Stomach (tissue), 9 donors: ENCODE measurements around the gene AUTS2. TPM values are rescaled to one million over a fixed set of nuclear protein-coding genes. Genes with fewer than 3 reads are reported as not detected.

Experiments
- DNase-seq, 2 donors: peaks; one replicate each; pipeline versions ENCODE4 v3.0.0 to v3.0.0-alpha.2; 2013 to 2019
- H3K27ac ChIP-seq, 5 donors: fragments of 200-600 bp in 4 of 5; sonication (generic) in 4 of 5; one replicate each; pipeline ENCODE4 v1.5.1; 2013 to 2019; ENCODE audit warnings: mild to moderate bottlenecking in 1 of 5, moderate library complexity in 1 of 5
- H3K27me3 ChIP-seq, 3 donors: fragments of 200-600 bp; sonication (generic); one replicate each; pipeline ENCODE4 v1.5.1; 2017 to 2019; ENCODE audit warnings: mixed run types in 1 of 3
- H3K36me3 ChIP-seq, 4 donors: fragments of 200-600 bp; sonication (generic); 1 replicate in 3 of 4; 2 replicates in 1 of 4; pipeline ENCODE4 v1.5.1; 2016 to 2019
- H3K4me1 ChIP-seq, 4 donors: fragments of 200-600 bp; sonication (generic); one replicate each; pipeline ENCODE4 v1.5.1; 2016 to 2019
- H3K4me3 ChIP-seq, 4 donors: fragments of 200-600 bp; sonication (generic) in 3 of 4; one replicate each; pipeline ENCODE4 v1.5.1; 2016 to 2019; ENCODE audit warnings: mild to moderate bottlenecking in 1 of 4
- H3K9me3 ChIP-seq, 4 donors: fragments of 200-600 bp; sonication (generic); one replicate each; pipeline ENCODE4 v1.5.1; 2016 to 2019
- EP300 ChIP-seq: sonication (generic); formaldehyde crosslinking; IDR thresholded peaks from one replicate; pipeline ENCODE4 v1.6.1; 2017; ENCODE audit warnings: antibody characterized with exemption
- POLR2A ChIP-seq, 4 donors: fragments of 450-650 bp; IDR thresholded peaks; one replicate each; pipeline ENCODE4 v1.6.1; 2016; ENCODE audit warnings: antibody characterized with exemption in 4 of 4, control low read depth in 2 of 4, mild to moderate bottlenecking in 1 of 4, moderate library complexity in 1 of 4
- POLR2AphosphoS5 ChIP-seq, 3 donors: sonication (generic); formaldehyde crosslinking; IDR thresholded peaks; one replicate each; pipeline ENCODE4 v1.6.1; 2016; ENCODE audit warnings: antibody characterized with exemption in 3 of 3
- WGBS, 5 donors: extraction: QIAGEN DNeasy Blood & Tissue Kit in 3 of 5; methylation state at CpG; one replicate each; pipeline versions ENCODE4 v1.1.5 to v1.1.7; 2013 to 2018; 5-methylcytosine and 5-hydroxymethylcytosine counted together
- intact Hi-C: fragments of 100-400 bp; cut with DNase I; formaldehyde crosslinking; loops from one replicate; pipeline ENCODE4 v1.15.1; 2023; ENCODE audit warnings: low total_unique reads
- polyA plus RNA-seq, 3 donors: library from polyadenylated mRNA; stranded (reverse); fragments of 200-250 nt; gene quantifications; one replicate each; pipeline ENCODE4 v1.2.3, GENCODE V29; 2013
- total RNA-seq, 5 donors: library from RNA; depleted of rRNA; stranded (reverse); fragments of >200 nt; gene quantifications; one replicate each; pipeline versions ENCODE4 v1.1.0 to v1.2.3, GENCODE V29; 2014 to 2016
- TF ChIP-seq, protein P1 (sequence below), 7 experiments: fragments of 450-650 bp in 4 of 7; fragments of 200-600 bp in 3 of 7; sonication (generic) in 3 of 7; IDR thresholded peaks; one replicate each; pipeline ENCODE4 v1.5.1; 2016 to 2019; ENCODE audit warnings: antibody characterized with exemption in 7 of 7, control low read depth in 2 of 7, mild to moderate bottlenecking in 1 of 7
- donor health status: healthy with polysubstance abuse.
- donor health status: Bipolar disorder and iron deficiency.
- donor health status: healthy.

Gene AUTS2
- total and polyA plus RNA-seq, 8 donors = 3.8 to 90.3 (median 38.1) TPM

DNA sequence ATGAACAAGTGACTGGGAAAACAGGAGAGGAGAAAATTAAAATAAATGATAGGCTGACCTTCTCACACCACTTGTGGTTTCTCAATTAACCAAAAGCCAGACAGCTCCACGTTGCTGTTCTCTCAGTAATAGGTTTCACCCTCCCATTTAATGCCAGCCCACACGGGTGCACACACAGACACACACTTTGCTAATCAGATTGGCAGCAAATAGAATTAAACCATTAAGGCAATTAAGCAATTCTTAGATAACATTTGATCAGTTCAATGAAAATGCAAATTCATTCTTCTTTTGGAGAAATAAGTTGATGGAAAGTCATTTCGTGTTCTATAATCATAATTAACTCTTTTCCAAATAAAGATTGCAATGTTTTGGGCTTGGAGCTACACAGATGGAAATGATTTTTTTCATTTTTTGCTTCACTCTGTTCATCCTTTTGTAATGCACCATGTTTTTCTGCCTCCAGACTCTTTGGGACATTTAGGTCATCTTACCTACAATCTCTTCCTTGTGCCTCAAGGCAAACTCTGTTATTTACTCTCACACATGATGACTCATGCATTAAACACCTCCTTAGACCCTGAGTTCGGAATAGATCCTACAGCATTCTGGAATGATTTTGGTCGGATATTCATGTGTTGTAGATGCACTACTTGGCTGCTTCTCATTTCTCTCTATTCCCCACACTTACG, 700.7 kb downstream of the AUTS2 start:
- no peaks in the 10 kb centered on the region for H3K4me1 ChIP-seq
- intact Hi-C loops = no loop called here
- DNase-seq = no peak
- no peaks in the 10 kb centered on the region for H3K9me3 ChIP-seq
- no peaks in the 10 kb centered on the region for H3K27me3 ChIP-seq
- no peak overlapping the region for H3K4me3 ChIP-seq
- no peaks in the 10 kb centered on the region for H3K36me3 ChIP-seq
- WGBS, 5 donors = 53 to 65% (median 56%) methylated on average over 6 of the region's 6 CpGs
- no peak overlapping the region for H3K27ac ChIP-seq
- TF ChIP-seq EP300 = no peak
- TF ChIP-seq, protein P1, sequence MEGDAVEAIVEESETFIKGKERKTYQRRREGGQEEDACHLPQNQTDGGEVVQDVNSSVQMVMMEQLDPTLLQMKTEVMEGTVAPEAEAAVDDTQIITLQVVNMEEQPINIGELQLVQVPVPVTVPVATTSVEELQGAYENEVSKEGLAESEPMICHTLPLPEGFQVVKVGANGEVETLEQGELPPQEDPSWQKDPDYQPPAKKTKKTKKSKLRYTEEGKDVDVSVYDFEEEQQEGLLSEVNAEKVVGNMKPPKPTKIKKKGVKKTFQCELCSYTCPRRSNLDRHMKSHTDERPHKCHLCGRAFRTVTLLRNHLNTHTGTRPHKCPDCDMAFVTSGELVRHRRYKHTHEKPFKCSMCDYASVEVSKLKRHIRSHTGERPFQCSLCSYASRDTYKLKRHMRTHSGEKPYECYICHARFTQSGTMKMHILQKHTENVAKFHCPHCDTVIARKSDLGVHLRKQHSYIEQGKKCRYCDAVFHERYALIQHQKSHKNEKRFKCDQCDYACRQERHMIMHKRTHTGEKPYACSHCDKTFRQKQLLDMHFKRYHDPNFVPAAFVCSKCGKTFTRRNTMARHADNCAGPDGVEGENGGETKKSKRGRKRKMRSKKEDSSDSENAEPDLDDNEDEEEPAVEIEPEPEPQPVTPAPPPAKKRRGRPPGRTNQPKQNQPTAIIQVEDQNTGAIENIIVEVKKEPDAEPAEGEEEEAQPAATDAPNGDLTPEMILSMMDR (IDR thresholded peaks at IDR 0.05) = no peak
- no peak for TF ChIP-seq POLR2AphosphoS5 (IDR thresholded peaks at IDR 0.05)

DNA sequence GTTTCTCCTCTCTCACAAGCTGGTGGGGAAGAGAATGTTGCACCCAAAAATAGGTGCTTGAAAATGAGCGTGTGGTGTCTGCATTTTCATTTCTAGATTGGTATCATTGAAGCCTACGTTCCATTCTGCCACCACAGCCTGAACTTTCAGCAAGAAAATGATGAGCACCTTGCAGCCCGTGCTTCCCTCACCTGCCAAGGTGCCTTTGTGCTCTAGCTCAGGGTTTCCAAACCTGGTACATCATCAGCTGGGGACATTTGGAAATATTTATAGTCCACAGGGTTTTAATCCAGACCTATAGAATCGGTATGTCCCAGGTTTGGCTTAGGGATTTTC, 701.2 kb downstream of the AUTS2 start:
- Histone ChIP-seq H3K27ac (no peak overlapping the region), H3K36me3 (no peaks in the 10 kb centered on the region), H3K9me3 (no peaks in the 10 kb centered on the region), H3K4me1 (no peaks in the 10 kb centered on the region), H3K4me3 (no peak overlapping the region), H3K27me3 (no peaks in the 10 kb centered on the region)
- intact Hi-C loops = no loop called here
- WGBS, 5 donors = 89 to 96% (median 93%) methylated on average over 4 of the region's 4 CpGs
- DNase-seq = no peak
- TF ChIP-seq, protein P1 (IDR thresholded peaks at IDR 0.05) = no peak
- TF ChIP-seq EP300 = no peak
- TF ChIP-seq POLR2AphosphoS5 (IDR thresholded peaks at IDR 0.05) = no peak
- TF ChIP-seq POLR2A (IDR thresholded peaks at IDR 0.05) = no peak

DNA sequence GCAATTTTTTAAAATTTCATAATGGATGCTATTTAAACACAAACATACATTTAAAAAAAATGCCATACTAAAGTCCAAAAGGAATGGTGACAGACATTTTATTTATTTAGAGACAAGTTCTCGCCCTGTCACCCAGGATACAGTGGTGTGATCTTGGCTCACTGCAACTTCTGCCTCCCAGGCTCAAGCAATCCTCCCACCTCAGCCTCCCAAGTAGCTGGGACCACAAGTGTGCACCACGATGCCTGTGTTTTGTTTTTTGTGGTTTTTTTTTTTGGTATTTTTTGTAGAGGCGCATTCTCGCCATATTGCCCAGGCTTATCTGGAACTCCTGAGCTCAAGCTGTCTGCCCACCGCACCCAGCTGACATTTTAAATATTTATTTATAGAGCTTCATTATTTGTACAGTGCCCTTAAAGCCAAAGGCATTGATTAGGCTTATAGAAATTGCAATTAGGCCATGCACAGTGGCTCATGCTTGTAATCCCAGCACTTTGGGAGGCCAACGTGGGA, 703.5 kb downstream of the AUTS2 start:
- no peaks in the 10 kb centered on the region for H3K36me3 ChIP-seq
- no peaks in the 10 kb centered on the region for H3K4me1 ChIP-seq
- DNase-seq = no peak
- no peaks in the 10 kb centered on the region for H3K9me3 ChIP-seq
- 62 to 73% (median 64%) methylated on average over 6 of the region's 6 CpGs for WGBS, 5 donors
- intact Hi-C loops = no loop called here
- H3K27me3 ChIP-seq = no peaks in the 10 kb centered on the region
- H3K27ac ChIP-seq = no peak overlapping the region
- H3K4me3 ChIP-seq = no peak overlapping the region
- TF ChIP-seq EP300 (no peak), POLR2A (IDR thresholded peaks at IDR 0.05) (no peak), POLR2AphosphoS5 (IDR thresholded peaks at IDR 0.05) (no peak)
- TF ChIP-seq, protein P1 (IDR thresholded peaks at IDR 0.05) = no peak

DNA sequence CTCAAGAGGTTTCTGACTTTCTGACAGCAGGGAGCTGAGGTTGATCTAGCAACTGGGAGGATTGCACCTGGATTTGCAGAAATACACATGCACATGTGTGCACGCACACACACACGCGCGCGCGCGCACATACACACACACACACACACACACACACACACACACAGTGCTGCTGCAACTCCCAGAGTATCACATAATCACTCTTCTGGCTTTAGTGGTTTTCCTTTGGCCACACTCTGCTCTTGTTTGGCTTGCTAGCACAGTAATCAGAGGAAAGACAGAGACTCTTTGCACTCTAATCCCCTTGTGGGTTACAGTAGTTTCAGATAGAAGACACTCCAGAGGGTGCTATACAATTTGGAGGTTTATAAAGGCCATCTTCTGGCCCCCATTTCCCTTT, 705.0 kb downstream of the AUTS2 start:
- intact Hi-C loops = no loop called here
- DNase-seq = no peak
- no peaks in the 10 kb centered on the region for H3K9me3 ChIP-seq
- TF ChIP-seq POLR2A (IDR thresholded peaks at IDR 0.05) = no peak
- TF ChIP-seq POLR2AphosphoS5 (IDR thresholded peaks at IDR 0.05) = no peak
- no peak for TF ChIP-seq EP300
- TF ChIP-seq, protein P1 (IDR thresholded peaks at IDR 0.05) = no peak
- H3K4me3 ChIP-seq = no peak overlapping the region
- H3K4me1 ChIP-seq = peaks cover 0 to 7% (median 3%) of the 10 kb centered on the region in 4 donors
- WGBS, 5 donors = 67 to 100% (median 97%) methylated on average over 7 of the region's 7 CpGs
- no peaks in the 10 kb centered on the region for H3K27me3 ChIP-seq
- H3K27ac ChIP-seq = no peak overlapping the region
- H3K36me3 ChIP-seq = no peaks in the 10 kb centered on the region
